ENCODE results near the gene IL4.
"Not testable (repeated sequence)": the region's sequence is repeated elsewhere in the genome, so short reads cannot be mapped to it uniquely, and the experiment has no call there.

Gene IL4

DNA sequence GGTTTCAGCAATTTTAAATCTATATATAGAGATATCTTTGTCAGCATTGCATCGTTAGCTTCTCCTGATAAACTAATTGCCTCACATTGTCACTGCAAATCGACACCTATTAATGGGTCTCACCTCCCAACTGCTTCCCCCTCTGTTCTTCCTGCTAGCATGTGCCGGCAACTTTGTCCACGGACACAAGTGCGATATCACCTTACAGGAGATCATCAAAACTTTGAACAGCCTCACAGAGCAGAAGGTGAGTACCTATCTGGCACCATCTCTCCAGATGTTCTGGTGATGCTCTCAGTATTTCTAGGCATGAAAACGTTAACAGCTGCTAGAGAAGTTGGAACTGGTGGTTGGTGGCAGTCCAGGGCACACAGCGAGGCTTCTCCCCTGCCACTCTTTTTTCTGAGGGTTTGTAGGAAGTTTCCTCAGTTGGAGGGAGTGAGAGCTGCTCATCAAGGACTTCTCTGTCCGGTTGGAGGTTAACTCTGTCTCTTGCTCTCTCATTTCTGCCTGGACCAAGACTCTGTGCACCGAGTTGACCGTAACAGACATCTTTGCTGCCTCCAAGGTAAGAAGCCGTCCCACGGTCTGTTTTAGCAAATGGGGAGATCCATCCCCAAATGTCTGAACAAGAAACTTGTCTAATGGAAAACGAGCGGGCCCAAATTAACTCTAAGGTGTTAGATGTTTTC is at the start of gene IL4:
Gene IL4 (plus strand): TSS at position 51 of the 692 bp plus-strand sequence. CDS start 62 bp downstream, at position 113.
- no peak for DNase-seq (ENCODE audit: low spot score)

DNA sequence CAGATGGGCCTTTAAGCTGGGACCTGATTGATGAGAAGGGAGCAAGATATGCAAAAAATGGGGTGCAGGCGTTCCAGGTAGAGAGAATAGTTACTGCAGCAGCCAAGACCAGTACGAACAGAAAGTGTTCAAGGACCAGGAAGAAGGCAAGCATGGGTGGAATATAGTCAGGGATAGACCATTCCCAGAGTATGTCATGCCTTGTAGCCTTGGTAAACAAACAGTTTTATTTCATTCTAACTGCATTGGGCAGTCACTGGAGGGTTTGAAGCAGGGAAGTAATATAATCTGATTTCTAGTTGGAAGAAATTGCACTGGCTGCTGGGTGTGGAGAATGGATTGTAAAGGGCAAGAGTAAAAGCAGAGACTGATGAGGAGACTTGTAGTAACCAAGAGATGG is 46.3 kb upstream of the IL4 start:
- DNase-seq (ENCODE audit: low spot score), result no peak

DNA sequence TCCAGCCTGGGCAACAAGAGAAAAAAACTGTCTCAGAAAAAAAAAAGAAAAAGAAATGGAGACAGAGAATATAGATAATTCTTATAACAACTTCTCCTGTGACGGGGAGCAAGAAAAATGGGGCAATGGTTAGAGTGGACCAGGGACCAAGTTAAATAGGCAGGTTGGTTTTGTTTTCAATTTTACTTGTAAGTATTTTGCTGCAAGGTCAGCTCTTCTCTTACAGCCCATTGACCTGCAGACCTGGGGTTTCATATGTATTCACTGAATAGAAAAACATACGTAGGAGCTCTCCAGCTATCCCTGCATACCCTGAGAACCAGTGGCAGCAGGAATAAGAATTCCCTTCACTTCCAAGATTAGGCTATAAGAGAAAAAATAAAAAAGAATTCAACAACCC is 45.0 kb upstream of the IL4 start:
- no peak for DNase-seq (ENCODE audit: low spot score)

DNA sequence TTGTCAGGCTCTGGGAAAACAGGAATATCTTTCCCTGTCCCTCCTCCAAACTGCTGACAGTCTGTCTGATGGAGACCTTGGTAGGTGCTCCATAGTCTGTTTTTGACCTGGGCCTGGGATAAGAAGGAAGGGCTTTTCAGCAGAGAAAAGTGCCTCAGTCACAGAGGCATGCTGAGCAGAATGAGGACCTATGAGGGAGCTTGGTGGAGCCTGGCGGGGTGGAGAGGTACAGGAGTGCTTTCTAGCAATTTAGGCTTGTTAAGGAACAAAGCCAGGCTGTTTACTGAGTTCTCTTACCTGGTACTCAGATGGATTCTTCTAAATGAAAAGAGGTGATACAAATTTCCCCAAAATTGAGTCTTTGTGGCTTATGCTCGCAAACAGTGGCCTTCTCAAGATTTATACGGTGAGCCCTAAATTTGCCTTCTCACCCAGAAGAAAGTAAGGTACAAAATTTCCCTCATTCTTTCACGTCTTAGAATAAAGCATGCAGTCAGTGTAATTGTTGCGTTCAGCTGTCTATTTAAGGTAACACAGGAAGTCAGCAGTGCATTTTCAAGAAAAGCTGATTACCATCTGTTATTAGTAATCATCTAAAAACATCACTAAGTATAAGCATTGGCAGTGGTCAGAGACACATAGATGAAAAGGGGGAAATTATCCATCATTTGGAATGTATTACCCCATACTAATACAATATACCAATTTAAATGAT is 44.4 kb upstream of the IL4 start:
- no peak for DNase-seq (ENCODE audit: low spot score)

DNA sequence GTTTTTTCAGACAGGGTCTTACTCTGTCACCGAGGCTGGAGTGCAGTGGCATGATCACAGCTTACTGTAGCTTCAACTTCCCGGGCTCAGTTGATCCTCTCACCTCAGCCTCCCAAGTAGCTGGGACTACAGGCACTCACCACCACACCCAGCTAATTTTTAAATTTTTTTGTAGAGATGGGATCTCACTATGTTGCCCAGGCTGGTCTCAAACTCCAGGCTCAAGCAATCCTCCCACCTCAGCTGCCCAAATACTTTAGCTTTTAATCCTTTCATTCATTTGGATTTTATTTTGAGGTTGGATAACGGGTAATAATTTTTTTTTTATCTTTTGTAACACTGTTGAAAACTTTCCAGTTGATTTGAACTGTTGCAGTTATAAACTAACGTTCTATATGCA is 40.2 kb upstream of the IL4 start:
- not testable (repeated sequence) for DNase-seq (ENCODE audit: low spot score)

DNA sequence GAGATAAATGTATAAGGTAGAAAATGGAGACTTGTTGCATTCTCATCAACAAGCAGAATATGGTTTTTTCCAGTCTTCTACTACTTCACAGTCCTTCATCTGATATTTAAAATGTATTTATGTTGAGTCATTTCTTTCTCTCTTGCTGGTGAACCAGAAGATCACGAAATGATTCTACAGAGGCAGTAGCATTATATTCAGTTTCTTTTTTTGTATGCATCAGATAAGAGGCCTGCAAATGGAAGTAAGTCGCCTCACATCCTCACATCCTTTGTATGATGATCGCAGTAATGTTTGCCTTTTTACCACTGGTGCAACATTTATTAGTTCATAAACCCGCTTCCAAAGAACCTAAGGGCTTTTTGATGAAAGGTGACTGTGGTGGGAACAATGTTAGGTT is 37.9 kb upstream of the IL4 start:
- no peak for DNase-seq (ENCODE audit: low spot score)

DNA sequence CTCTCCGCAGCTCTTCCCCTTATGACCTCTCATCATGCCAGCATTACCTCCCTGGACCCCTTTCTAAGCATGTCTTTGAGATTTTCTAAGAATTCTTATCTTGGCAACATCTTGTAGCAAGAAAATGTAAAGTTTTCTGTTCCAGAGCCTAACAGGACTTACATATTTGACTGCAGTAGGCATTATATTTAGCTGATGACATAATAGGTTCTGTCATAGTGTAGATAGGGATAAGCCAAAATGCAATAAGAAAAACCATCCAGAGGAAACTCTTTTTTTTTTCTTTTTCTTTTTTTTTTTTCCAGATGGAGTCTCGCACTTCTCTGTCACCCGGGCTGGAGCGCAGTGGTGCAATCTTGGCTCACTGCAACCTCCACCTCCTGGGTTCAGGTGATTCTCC is 36.5 kb upstream of the IL4 start:
- no peak for DNase-seq (ENCODE audit: low spot score)

DNA sequence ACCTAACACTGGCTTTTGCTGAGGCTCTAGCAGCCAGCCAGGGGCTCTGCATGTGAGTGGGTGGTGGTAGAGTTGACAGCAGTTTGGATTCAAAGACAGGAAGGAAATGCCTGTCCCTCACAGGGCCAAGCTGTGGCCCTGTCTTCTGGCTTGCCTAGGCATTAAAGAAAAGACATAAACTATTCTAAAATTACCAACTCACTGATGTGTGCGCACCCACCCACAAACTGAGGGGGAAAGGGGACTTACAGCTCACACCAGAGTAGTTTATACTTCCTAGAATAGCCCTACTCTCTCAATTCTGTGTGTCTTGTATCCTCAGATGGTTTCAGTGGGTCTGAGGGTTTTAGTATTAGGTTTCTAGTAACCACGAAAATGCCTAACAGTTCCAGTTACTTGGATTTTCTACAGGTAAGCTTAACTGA is 34.1 kb upstream of the IL4 start:
- DNase-seq (ENCODE audit: low spot score), result no peak

DNA sequence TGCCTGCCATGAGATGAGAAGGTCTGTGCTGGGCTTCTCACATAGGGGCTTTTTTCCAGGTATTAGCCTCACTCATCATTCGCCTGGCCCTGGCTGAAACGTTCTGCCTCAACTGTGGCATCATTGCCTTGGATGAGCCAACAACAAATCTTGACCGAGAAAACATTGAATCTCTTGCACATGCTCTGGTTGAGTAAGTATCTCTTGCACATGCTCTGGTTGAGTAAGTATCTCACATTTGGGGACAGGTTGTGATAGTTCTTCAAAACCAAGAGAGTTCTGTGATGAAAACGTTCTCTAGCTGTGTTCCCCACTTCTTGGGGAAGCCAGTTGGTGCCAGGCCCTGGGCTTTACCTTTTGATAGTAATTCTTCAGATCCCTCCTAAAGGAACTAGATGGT is 33.2 kb upstream of the IL4 start:
- DNase-seq (ENCODE audit: low spot score), result no peak

DNA sequence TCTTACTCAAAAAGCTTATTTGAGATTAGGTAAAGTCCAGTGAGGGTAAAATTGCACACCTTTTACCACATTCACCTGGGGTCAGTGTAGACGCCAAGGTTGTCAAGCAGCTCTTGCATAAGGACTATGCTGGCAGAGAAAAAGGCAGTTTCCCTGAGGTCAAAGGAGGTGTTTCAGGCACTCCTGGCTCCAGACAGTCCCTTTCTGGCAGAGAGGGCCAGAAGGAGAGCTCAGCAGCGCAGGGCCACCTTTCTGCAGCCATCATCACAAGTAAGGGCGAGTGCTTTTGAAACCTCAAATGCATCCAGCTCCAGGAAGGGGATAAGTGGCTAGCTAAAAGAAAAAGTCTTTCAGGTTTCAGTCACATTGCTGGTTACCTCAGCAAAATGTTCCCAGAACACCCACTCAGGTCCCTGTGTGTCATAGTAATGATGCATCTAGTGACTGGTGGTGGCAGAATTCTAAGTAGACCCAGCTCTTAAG is 32.5 kb upstream of the IL4 start:
- no peak for DNase-seq (ENCODE audit: low spot score)

DNA sequence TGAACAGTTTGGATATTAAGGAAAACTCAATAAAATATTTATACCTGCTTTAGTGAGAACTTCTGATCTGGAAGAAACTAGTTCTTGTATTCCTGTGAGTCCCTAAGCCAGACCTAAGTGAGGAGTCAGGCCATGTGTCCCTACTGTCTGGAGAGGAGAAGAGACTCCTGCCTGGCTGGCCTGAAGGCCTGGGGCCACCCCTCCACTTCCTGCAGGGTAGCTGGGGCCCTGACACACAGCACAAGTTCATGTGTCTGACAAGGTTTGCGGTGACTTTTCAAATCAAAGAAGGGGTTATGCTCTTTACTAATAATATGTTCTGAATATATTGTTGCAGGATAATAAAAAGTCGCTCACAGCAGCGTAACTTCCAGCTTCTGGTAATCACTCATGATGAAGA is 31.9 kb upstream of the IL4 start:
- no peak for DNase-seq (ENCODE audit: low spot score)

DNA sequence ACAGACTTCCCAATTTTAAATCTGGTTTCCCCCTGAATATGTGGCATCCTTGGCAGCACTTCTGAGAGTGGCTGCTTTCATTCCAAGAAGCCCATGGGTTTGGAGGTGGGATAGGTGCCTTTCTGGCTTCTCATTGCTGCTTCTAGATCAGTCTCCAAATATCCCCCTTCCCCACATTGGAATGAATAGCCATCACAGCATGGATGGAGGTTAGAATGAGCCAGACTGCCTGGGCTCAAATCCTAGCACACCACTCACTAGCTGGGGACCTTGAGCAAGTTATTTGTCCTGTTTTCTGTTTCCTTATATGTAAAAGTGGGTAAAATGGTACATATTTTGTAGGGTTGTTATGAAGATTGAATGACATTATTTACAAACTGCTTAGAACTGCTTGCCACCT is 29.6 kb upstream of the IL4 start:
- no peak for DNase-seq (ENCODE audit: low spot score)

DNA sequence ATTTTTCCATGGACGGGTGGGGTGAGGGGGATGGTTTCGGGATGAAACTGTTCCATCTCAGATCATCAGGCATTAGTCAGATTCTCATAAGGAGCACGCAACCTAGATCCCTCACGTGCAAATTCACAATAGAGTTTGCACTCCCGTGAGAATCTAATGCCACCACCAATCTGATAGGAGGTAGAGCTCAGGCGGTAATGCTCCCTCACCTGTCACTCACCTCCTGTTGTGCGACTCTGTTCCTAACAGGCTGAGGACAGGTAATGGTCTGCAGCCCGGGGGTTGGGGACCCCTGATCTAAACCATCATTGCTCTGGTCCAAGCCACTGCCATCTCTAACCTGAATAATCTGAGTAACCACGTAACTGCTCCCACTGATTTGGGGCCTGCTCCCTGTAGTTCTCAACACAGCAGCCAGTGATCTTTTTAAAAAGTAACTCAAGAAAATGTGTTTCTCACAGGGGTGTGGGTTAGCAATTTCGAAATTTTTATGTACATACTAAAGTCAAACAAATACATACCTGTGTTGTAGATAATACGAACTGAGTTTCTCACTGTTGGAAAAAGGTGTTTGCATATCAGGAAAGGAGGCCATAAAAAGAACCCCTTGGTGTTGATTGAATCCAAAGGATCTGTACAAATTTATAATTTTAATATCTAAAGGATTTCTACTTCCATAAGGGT is 27.1 kb upstream of the IL4 start:
- no peak for DNase-seq (ENCODE audit: low spot score)

DNA sequence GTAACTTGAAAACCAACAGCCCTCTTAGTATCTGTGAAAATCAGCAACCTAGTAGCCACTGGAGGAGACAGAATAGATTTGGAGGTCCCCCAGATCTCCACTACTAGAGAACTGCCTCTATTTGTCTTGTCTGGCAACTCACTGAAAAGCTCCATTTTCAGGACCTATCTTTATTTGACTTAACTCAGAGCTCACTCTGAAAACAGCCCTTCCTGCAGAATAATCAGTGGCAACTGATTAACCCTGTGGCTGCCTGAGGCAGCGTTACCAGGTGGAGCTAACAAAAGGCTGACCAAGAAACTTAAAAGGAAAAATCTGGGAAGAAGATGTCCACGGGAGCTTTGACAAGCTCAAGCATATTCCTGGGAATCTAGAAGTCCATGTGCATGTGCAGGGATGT is 26.3 kb upstream of the IL4 start:
- no peak for DNase-seq (ENCODE audit: low spot score)

DNA sequence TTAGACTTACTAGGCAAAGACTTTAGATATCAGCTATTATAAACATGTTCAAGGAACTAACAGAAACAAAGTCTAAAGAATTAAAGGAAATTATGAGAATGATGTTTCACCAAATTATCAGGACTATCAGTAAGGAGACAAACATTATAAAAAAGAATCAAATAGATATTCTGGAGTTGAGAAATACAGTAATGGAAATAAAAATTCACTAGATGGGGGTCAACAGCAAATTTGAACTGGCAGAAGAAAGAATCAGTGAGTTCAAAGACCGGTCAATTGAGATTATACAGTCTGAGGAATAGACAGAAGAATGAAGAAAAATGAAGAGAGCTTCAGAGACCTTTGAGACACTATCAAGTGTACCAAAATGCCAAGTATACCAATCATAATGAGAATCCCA is 25.4 kb upstream of the IL4 start:
- no peak for DNase-seq (ENCODE audit: low spot score)

DNA sequence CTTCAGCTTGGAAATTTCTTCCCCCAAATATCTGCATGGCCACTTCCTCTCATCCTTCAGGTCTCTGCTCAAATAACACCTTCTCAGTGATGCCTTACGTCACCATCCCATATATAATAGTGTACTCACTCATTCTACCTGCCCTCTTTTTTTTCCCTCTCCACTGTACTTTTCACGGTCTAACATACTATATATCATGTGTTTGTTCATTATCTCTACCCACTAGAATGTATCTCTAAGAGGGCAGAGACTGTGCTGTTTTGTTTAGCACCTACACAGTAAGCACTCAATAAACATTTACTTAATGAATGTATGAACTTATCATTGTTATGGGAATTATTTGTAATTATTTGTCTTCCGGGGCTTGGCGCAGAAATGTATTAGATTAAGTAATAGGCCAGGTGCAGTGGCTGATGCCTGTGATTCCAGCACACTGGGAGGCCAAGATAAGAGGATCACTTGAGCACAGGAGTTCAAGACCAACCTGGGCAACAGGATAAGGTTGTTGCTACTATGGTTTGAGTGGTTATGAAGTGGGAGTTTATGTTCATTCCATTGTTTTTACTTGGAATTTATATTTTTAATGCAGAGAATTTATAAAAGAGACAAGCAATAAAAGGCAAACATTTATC is 21.8 kb upstream of the IL4 start:
- DNase-seq (ENCODE audit: low spot score), result no peak

DNA sequence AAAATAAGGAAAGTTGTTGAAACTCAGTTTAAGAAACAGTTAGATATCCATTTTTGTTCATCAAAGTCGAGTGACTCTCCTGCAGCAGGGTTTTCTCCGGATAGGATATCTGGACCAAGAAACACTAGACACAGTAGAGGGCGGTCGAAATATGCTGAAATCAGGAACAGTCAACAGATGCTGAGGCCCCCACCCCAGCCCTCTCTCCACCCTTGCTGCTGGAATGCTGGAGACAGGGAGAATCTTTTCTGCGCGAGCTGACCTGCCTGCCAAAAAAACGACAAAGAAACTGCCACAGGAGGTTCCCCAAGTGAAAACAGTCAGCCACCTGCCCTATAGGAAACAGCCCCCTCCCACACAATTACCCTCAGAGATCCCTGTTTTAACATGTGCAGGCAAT is 20.1 kb upstream of the IL4 start:
- DNase-seq (ENCODE audit: low spot score), result no peak

DNA sequence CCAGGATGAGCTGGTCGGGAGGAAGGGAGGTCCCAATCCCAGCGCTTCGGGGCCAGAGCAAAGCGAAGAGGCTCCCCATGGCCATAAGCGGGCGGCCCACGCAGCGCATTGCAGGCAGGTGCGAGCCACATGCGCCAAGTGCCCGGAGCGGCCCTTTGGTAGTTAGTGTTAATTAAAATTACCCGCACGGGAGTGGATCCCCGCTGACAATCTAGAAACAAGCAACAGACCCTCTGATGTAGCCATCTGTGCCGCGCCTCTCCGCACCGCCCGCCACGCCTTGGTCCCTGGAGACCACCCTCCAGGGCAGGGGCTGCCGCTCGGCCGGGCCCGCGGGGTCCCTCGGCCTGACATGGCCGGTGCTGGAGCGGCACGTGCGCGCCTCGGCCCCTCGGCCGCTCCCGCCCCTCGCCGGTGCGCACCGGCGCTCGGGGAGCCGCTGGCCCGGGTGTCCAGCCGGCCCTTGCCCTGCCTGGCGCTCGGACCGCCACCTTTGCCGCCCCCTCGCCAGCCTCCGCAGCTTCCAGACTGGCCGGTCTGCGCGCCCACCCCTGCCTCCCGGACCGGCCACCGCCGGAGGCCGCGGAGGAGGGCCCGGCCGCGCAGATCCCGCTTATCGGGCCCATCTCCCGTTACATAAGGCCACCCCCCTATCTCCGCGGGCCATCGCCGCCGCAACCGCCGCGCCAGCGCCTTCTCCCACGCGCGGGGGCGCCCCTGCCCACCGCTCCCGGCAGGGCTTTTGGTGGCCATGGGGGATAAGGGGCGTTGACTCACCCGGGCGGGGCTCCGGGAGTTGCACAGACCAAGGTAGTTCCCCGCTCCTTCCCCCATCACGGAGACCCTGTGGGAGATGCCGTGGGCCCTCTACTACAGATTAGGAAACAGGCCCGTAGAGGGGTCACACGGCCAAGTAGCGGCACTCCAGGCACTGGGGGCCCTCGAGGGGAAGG is 17.7 kb upstream of the IL4 start:
- DNase-seq (ENCODE audit: low spot score), result peak; percentile 76

DNA sequence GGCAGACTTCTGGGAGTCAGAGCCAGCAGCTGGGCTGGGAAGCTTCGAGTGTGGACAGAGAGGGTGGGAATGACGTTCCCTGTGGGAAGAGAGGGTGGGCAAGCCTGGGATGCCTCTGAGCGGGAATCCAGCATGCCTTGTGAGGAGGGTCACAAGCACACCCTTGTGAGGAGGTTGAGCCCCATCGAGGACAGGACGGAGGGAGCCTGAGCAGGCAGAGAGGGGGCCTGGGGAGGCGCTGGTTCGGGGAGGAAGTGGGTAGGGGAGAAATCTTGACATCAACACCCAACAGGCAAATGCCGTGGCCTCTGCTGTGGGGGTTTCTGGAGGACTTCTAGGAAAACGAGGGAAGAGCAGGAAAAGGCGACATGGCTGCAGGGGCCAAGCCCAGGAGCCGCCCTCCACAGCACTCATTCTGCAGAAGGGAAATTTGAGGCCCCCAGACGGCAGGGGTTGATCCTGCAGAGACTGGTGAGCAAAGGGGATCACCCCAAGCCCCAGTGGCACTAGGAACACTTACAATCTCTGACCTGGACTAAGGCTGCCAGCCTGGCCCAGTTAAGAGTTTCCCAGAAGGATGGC is 16.9 kb upstream of the IL4 start:
- no peak for DNase-seq (ENCODE audit: low spot score)

DNA sequence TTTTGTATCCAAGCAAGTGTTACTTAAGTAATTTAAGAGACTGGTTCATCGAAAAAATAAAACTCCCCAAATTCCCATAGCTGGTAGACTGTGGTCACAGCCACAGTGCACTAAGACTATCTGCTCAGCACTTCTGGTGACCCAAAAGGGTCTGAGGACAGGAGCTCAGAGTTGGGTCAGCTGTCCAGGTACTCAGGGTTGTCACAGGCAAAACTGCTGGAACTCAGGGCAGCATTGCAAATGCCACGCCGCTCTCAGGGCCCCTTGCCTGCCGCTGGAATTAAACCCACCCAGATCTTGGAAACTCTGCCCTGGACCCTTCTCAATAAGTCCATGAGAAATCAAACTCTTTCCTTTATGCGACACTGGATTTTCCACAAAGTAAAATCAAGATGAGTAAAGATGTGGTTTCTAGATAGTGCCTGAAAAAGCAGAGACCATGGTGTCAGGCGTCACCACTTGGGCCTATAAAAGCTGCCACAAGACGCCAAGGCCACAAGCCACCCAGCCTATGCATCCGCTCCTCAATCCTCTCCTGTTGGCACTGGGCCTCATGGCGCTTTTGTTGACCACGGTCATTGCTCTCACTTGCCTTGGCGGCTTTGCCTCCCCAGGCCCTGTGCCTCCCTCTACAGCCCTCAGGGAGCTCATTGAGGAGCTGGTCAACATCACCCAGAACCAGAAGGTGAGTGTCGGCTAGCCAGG is 16.0 kb upstream of the IL4 start, which contains the start of gene IL13:
Gene IL13 (plus strand): TSS at position 498 of the 705 bp plus-strand sequence. CDS start 14 bp downstream, at position 512.
- DNase-seq (ENCODE audit: low spot score), result no peak
